Suppressor macrophage treated with lipopolysaccharide for 1 hour (primary cell): Measurements from ENCODE around the gene HESX1.

Source experiments
- DNase-seq, 3 donors: peaks; one replicate each; pipeline ENCODE4 v3.0.0-alpha.2; 2020 to 2022

Gene HESX1

DNA sequence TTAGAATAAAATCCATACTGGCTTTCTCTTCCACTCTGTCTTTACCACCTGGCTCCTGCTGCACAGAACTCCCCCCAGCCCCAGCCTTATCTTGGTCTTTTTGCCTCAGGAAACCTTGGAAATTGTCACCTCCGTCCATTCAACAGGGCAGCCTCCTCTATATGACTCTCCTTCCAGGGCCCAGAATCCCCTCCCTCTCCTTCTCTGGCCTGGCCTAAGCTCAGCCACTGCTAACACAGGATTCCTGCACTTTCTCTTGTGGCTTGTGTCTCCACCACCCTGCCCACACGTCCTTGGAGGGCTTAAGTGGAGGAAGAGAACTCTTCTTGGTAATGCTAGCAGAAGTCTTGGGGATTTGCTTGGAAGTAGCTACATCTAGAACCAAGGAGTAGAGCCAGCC, 33.1 kb downstream of the HESX1 start:
- no peak for DNase-seq

DNA sequence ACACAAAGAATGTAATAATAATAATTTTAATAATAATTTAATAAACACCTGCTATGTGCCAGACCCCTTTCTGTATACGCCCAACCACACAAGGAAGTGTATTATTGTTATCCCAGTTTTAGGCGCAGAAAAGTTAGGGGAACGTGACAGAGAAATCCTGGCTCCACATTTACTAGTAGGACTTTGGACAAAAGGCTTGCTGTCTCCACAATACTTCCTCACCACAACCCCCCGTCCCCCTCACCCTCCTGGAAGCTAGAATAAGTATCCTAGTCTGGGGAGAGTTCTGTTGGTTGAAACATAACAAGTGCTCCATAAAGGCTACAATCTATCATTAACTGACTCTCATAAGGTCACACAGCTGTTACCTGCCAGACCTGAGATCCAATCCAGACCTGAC, 34.1 kb downstream of the HESX1 start:
- DNase-seq: no peak

DNA sequence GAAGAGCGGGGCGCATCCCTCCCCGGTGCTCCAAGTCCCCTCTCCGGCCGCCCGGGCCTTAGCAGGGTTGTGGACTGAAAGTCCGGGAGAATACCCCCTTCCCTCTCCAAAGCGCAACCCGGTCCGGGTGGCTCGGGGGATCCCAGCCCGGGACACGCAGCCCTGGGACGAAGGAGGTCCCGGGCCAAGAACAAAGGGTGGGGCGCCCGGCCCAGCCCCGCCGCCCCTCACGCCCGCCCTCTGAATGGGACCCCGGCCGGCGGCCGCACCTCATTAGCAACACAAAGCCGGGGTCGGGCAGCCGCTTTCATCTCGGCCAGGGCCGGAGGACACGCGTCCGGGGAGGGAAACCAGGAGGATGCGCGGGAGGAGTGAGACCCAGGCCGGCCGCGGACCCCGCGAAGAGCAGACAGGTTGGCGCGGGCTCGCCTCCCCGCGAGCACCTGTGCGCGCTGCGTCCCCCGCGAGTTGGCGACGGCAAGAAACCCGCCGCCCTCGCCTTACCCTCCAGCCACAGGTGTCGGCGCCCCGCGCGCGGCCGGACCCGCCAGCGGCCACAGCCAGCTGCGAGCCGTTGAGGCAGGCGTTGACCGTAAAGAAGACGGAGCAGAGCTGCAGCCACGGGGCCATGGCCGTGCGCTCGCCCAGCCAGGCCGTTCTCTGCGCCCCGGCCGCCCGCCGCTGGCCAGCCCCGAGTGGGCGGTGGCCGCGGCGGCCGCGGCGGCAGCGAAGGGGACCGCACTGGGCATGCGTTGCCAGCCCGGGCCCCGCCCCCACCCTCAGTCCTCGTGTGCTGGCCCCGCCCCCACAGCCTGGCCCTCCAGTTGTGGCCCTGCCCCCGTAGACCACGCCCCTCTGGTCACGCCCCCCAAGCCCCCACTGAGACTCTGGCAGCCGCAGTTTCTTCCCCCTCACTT, 34.9 kb downstream of the HESX1 start, which contains the start of gene IL17RD:
TSS of gene IL17RD (minus strand) at position 697 of the 917 bp plus-strand sequence. CDS start at position 630, 67 bp downstream.
- DNase-seq: peak; percentile 87 to 96 (median 93)

DNA sequence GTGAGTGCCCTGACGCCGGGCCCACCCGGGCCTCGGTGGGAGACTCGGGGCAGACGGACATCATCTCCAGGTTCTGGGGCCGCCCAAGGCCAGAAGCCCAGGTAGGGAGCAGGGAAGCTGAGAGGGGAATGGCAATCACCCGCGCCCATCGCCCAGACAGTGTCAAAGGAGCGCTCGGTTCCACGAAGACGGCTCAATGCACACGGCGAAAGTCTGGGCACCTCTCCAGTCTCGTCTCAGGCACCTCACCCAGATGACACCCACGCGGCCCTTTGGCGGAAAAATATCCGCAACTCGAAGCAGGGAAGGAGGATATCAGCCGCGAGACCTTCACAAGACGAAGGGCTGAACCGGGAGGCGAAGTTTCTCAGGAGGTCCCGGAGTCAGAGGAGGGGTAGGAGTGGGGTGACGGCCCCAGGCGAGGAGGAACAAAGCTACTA, 35.5 kb downstream of the HESX1 start:
- DNase-seq: peak in 2 of 3 donors; percentile 31 to 54

DNA sequence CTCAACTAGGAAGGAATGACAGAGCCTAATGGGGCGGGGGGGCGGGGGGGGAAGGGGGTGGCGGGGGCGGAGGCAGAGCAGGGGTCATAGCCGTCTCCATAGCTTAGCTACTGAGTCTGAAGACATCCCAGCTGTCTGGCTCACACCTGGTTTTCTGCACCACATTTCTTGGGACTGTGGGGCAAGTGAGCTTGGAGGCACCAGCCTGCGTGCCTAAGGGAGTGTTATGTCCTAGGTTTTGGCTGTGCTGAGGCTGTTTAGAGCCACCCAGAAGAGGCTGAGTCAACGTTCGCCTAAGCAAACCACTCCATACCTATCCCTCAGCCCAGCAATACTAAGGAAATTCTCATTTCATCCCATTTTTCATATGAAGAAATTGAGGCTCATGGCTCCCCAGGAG, 36.0 kb downstream of the HESX1 start:
- DNase-seq: no peak

DNA sequence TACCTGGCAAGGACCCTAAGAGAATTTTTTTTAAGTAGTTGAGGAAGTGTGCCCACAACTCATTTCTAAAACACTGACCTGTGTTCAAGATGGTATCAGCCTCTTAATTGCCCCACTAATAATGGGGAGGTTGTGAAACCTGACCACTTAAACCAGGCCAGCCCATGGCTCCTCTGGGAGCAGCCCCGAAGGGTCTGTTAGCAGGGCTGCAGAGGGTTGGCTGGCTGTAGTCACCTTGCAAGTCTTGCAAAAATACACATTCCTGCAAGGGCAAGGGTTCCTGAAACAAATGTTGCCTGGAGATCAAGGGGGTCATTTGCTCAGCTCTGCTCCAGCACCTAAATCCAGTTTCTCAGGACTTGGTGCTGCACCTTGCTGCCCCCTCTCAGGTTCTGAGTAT, 37.9 kb downstream of the HESX1 start:
- DNase-seq: no peak

DNA sequence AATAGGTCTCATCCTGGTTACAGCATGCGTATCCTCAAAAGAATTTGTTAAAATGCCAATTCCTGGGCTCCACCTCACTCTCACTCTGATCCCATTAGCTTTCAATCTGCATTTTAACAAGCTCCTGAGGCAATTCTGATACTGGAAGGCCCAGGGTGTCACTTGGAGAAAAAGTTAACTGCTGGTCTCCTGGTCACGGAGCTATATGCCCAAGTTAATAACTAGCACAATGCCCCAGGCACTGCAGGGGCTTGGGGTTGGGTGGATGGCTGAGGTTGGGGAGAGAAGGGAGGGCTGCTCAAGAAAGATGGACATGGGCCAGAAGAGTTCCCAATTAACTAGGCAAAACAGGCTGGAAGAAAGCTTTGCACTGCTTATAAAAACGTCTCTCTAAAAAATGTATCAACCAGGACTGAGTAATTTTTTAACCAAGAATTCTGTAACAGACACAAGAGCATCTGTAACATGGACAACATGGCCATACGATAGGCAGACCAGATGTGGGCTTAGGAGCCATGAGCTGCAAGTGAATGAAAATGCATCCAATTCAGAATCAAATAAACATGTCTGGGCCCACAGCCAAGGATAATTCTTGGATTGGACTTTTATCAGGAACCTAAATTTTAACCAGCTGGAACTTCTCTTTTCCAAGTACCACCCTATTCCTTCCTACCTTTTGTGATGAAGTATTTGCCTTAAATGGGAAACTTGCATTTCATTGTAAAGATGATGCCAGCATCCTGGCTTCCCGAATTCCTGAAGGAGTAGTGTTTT, 38.8 kb downstream of the HESX1 start:
- DNase-seq: no peak

DNA sequence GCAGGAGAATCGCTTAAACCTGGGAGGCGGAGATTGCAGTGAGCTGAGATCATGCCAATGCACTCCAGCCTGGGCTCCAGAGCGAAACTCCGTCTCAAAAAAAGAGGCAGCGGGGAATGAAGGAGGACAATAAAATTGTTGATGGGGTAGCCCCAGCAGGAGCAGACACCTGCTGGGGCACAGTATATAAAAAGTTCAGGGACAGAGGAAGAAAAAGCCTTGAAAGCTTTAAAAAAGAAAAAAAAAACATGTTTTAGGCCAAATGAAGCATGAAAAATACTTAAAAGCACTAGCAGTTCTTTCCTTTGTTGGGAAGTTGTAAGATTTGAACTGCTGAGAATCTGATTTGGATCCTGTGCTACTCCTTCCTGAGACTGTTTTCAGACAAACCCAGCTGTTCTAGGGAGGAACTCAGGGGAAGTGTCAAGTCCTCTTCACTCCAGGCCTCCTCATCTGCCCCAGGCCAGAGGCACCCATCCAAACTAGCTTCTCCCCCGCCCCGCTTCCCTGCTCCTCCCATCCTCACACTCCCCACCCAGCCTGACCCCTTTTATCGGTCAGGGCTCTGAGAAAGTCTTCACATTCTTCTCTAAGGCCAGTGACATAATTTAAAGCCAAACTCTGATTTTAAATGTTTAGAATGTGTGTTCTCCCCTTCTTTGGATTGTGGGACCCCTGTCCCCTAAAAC, 39.6 kb downstream of the HESX1 start:
- no peak for DNase-seq

DNA sequence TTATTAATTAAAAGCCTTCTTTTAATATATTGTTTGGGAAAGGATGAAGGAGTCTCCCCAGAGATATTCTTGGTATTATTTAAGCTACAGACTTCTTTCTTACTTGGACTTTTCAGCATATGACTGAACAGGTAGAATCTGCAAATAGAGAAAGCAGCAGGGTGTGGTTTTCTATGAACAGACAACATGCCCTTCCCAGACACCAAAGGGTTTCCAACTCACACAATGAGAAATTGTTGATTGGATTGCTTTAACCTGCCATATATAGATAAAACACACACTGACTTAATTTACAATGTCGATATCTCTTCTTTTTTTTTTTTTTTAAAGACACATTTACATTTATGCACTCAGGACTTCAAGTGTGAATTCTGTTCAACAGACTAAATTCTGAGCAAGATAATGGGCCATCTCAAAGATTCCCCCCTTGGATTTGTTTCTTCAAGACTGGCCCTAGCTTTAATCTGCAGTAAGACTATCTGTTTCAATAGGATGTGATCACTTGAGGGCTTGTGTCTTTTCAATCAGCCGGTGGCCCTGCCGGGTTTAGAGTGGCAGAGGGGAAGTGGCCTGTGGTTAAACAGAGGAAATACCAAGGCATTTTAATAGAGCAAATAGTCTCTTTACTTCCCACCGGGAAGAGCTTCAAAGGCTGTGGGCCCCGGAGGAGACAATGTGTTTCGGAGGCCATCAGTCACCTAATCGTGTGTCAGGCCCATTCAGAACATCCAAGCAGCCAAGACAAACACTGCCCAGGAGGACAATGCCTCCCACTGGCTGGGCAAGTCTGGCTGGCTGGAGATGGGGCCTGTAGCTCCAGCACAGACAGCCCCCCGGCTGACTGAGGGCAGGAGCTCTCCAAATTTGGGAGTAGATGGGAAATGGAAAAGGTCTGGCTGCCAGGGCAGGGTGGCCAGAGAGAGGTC, 40.7 kb downstream of the HESX1 start:
- DNase-seq: peak in 2 of 3 donors; percentile 40 to 41

DNA sequence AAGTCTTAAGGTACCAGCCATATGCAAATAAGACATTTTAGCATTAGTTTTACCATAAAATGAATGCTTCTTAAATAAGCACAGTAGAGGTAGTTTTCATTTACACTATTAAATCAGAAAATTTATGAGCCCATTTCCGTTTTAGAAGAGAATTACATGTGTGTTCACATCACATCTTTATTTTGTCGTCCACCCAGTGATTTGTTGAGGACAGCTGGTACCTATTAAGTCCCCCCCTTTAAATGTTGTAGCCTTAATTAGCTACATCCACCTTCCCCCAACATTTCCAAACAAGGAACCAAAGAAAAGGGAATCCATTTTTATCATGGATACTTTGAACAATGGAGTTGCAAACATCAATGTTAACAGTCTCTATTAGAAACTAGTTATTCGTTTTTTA, 41.5 kb downstream of the HESX1 start:
- no peak for DNase-seq

DNA sequence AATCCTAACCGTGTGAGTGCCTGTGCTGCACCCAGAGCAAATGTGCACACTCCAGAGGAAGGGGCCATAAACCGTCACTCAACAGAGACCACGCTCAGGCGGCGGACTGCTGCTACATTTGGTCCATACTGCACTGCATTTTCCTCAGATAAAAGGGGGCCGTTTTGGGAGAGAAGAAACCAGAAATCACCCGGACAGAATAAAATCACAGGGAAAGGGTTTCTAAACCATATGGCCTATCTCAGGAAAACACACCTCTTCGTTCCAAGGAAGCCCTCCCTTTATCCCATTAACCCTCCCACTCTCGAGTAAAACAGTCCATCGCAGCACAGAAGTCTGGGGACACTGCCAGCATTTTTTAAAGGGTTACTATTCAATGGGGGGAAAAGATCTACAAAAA, 42.2 kb downstream of the HESX1 start:
- no peak for DNase-seq

DNA sequence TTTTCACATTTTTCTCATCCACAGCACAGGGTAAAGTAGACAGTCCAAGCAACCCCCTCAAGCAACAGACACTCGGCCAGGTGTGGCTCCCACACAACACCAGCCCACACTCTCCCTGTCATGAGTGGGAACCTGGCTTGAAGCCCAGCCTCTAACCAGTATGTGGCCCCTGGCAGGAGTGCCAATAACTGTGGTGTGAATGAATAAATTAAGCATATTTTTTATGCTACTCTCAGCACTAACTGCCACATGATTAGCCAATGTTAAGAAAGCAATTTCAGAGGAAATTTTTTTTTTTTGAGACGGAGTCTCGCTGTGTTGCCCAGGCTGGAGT, 44.5 kb downstream of the HESX1 start:
- DNase-seq: no peak

DNA sequence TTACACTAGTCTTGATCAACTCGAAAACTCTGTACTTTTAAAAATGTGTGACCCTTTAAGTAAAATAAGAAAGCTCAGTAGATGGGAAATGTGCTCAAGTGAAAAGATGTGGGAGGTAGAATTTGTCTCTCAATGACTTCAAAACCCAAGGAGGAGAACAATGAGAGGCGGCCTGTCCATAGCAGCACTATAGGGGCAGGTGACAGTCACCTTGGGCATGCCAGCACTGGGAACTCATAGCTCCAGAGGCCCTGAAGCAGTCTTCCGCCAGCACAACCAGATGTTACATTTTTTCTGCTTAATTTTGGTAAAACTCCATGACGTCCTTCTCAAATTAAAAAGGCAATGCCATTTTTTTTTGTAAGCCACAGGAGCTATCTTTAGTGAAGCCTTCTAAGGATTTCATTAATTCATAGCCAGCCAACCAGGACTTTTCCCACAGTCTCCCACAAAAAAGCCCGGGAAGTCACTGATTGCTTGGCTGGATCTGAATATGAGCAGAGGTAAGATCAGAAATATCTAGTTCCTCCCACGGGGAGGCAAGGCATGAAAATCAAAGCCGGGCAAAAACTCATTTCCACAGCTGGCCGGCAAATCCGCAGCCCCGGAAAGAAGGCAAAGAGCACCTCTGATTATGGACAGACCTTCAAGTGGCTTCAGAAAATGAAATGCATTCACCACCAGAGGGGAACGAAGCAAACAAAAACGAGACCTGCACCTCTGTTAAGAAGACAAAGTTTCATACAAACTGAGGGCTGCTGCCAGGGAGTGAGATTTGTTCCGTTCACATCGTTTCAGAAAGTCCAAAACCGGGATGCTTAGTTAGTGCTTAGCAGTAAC, 45.1 kb downstream of the HESX1 start:
- DNase-seq: no peak

DNA sequence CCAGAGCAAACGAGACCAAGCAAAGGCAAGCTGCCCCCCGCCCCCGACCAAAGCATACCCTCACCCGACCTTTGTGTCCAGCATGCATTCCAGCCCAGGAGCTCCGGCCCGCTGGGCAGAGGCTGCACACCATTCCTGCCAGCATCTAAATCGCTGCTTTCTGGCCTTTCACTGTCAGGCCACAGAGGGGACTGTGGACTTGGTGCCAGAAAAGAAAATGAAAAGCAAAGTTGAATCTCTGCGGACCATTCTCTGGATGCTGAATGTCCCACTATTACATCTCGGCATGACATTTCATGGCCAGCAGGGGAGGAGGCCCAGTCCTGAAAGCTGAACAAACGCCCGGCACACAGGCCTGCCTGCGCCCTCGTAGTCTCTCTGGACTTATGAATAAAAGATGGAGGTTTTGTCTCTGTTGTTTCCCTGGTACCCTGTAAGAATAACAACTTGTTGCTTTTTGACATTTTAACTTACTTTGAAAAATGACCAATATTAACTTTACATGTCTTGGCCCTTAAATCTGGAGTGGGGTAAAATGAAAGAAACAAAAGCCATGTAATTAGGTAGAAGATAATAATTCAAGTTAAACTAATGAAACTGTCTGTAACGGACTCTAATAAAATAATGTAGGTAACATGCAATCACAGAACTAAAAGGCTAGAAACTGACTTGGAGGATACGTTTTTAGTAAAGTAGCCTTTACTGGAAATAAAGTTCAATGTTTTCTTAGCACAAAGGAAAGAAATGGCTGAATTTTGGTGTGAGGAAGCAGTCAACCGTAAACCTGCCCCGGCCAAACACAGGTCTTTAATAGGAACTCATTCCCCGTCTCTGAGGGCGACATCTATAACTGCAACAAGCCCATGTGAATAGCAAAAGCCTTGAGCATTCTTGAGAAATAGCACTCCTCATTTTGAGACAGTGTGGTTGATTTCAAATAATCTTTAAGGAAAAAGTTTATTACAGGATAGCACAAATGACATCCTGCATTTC, 47.3 kb downstream of the HESX1 start:
- no peak for DNase-seq

DNA sequence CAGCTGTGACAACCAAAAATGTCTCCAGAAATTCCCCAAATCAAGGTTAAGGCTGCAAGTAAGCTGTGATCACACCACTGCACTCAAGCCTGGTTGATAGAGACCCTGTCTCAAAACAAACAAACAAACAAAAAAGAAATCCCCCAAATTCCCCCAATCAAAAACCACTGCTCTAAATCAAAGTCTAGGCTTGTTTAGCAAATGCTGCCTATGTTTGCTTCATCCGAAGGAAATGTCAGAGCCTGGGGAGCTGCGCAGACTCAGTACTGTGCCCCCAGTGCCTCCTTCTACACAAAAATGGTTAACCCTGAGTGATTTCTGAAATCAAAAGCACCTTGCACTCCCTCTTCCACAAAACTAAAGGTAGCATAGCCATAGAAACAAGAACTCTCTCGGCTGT, 48.0 kb downstream of the HESX1 start:
- no peak for DNase-seq

DNA sequence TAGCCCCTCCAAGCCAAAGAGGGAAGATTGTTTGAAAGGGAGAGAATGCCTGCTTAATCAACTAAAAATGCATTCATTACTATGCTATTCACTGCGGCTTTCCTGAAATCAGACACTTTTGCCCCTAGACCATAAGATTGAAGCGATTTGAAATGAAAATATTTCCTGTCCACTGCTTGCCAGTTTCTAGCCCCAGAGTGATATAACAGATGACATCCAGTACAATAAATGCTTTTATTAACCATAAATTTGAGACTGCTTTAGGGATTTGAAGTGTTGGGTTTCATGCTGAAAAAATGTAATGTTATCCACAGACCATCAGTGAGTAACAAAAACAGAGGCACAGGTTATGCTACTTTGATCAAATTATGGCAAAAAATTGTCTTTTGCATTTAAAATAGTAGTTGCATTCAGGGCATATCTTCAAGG, 48.7 kb downstream of the HESX1 start:
- no peak for DNase-seq

DNA sequence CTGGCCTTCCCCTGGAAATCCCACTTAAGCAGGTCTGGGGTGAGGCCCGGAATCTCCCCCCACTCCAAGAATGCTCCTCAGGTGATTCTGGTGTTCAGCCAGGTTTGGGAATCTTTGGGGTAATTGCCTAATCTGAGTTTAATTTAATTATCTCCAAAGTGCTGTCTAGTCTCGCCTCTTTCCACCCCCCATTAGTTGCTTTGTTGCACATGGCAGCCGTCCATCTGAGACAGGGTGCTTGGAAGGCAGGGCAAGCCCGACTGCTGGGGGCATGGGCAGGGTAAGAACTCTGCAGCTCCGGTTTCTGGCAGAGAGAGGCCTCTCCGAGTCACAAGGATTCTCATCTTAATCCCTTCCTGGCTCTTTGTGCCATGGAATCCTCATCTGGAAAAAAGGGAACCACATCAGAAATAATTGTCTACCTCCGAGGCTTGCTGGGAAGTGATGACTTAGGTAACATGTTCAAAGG, 49.6 kb downstream of the HESX1 start:
- no peak for DNase-seq
